GM18508 (cell line): ENCODE data around the gene BUD23.
"Not testable (repeated sequence)": the region's sequence is repeated elsewhere in the genome, so short reads cannot be mapped to it uniquely, and the experiment has no call there.

Experiments used
- ATAC-seq: cut with Tn5 transposase; IDR thresholded peaks from one replicate; pipeline ENCODE4 v1.9.1; 2021; ENCODE audit warnings: moderate number of reproducible peaks; ENCODE audit not compliant: insufficient read depth, unreplicated experiment

BUD23 gene, protein sequence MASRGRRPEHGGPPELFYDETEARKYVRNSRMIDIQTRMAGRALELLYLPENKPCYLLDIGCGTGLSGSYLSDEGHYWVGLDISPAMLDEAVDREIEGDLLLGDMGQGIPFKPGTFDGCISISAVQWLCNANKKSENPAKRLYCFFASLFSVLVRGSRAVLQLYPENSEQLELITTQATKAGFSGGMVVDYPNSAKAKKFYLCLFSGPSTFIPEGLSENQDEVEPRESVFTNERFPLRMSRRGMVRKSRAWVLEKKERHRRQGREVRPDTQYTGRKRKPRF

DNA sequence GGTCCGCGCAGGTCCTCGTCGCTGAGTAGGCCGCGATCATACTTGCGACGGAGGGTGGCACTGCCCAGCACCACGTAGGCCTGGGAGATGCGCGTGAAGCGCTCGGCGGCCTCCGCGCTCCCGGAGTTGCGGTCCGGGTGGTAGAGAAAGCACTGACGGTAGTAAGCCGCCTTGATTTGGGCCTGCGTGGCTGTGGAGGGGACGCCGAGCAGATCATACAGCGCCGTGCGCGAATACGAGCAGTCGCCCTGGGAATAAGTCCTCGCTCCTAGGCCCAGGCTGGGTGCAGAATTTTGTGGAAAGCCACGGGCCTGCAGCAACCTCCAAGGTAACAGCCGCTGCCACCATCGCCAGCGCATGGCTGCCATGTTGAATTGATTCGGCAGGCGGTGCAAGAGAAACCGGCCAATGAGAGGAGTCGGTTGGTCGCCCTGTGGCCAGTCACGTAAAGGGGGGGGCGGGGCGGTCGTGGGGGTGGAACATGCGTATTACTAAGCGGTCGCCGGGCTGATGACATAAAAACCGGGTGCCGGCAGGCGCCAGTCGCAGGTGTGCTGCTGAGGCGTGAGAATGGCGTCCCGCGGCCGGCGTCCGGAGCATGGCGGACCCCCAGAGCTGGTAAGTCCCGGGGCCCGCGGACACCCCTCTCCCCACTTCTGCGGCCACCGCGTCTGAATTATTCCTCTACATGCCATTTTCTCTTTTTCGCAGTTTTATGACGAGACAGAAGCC, at the start of gene BUD23, which contains the start of gene DNAJC30:
Gene BUD23, plus strand, starts transcription at position 542 of the 732 bp plus-strand sequence. Its CDS starts 29 bp downstream, at position 571.
Gene DNAJC30, minus strand, starts transcription at position 398 of the 732 bp plus-strand sequence. Its CDS starts 30 bp downstream, at position 368.
- ATAC-seq: peak; percentile 51

DNA sequence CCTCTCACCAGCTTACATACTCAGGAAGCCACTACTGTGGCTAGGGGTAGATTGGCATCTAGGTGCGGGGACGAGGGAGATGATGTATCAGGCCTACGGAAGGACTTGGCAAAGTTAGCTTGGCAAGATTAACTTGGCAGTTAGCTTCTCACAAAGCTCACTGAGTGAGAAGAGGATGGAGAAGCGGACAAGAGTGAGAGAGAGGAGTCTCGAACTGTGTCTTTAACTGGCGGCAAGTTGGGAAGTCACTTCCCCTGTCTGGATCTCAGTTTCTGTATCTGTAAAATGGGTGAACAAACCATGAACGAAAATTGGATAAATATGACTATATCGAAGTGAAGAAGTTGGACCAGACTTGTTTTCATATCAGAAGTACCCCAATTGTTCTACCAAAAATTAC, 49.6 kb upstream of the BUD23 start:
- ATAC-seq: no peak

DNA sequence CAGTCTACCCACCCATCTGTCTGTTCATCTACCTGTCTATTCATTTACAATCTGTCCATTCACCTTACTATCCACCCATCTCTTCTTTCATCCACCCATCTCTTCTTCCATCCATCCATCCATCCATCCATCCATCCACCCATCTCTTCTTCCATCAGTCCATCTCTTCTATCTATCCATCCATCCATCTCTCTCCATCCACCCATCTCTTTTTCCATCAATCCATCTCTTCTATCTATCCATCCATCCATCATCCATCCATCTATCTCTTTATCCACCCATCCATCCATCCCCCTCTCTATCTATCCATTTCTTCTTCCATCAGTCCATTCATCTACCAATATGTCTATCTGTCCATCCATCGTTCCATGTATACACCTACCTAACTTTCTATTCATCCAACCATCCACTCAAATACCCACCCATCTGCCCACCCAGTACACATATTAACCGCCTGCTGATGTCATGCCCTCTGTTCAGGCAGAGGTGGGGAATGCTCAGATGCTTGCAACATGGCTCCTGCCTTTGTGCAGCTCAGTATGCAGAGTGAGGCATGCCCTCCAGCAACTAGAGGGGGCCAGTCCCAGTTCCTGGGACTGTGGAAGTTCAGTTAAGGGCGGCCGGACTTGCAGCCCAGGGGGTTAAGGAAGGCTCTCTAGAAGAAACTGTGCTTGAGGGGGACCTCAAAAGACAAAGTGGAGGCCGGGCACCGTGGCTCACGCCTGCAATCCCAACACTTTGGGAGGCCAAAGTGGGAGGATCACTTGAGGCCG, 47.8 kb upstream of the BUD23 start:
- ATAC-seq: no peak

DNA sequence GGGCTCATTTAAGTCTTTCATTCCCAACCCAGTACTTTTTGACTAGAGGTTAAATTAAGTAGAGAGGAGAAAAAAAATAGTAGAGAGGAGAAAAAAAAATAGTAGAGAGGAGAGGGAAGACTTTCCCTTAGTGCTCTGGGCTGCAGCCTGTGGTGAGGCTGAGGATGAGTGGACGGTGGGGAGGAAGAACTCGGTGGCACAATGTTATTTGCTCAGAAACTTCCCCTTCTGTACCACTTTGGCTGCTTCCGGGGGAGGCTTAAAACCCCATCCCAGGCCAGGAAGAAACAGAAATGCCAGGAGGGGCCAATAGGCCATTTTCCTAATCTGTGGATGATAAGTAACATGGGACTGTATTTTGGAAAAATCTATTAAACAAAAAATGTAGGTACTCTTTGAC, 44.5 kb upstream of the BUD23 start:
- ATAC-seq: no peak

DNA sequence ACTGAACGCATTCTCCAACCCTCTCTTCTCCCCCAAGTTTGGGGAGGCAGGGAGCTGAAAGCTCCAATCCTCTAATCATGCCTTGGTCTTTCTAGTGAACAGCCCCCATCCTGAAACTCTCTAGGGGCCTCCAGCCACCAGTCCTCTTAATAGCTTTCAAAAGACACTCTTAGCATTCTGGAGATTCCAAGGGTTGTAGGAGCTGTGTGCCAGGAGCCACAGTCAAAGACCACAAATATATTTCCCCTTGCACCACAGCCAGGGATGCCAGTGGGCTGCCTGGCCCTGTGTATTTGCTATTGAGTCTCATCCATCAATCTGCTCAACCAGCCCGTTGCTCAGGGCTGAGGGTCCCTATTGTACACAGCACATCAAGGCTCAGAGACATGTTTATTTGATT, 40.6 kb upstream of the BUD23 start:
- ATAC-seq: no peak

DNA sequence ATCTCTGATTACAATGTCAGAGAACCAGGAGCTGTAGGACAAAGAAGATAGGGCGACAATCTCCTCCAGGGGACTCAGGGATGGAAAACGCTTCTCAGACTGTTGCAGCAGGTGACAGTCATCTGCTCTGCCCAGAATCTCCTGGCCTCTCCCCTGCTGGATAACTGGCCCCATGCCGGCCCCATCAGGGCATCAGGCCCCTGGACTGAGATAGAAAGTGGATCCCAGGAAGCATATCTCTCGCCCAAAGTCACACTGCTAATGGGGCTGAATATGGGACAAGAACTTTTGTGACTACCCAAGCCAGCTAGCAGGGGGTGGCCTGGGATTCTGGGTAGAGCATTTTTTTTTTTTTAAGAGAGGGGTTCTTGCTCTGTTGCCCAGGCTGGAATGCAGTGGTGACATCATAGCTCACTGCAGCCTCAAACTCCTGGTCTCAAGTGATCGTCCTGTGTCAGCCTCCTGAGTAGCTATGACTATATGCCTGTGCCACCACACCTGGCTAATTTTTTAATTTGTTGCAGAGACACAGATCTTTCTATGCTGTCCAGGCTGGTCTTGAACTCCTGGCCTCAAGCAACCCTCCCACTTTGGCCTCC, 38.6 kb upstream of the BUD23 start:
- no peak for ATAC-seq

DNA sequence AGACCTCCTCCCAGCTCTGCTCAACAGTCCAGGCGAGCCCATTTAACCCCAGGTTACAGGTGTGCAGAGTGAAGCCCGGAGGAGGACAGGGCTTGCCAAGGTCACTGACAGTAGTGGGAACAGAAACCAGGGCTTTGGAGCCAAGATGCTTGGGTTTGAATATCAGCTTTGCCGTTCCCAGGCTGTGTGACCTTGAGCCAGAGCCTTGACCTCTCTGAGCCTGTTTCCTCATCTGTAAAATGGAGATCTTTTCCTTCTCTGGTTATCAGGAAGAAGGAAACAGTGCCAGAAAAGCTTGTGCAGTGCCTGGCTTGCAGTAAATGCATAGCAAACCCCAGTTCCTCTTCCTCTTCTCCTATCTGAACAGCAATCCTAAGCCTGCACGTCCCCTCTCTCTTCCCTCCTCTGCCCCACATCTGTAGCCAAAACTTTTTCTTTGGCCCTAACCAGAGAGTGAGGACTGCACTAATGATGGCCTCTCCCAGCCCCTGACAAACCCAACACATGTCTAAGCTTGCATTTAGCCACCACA, 37.7 kb upstream of the BUD23 start:
- no peak for ATAC-seq

DNA sequence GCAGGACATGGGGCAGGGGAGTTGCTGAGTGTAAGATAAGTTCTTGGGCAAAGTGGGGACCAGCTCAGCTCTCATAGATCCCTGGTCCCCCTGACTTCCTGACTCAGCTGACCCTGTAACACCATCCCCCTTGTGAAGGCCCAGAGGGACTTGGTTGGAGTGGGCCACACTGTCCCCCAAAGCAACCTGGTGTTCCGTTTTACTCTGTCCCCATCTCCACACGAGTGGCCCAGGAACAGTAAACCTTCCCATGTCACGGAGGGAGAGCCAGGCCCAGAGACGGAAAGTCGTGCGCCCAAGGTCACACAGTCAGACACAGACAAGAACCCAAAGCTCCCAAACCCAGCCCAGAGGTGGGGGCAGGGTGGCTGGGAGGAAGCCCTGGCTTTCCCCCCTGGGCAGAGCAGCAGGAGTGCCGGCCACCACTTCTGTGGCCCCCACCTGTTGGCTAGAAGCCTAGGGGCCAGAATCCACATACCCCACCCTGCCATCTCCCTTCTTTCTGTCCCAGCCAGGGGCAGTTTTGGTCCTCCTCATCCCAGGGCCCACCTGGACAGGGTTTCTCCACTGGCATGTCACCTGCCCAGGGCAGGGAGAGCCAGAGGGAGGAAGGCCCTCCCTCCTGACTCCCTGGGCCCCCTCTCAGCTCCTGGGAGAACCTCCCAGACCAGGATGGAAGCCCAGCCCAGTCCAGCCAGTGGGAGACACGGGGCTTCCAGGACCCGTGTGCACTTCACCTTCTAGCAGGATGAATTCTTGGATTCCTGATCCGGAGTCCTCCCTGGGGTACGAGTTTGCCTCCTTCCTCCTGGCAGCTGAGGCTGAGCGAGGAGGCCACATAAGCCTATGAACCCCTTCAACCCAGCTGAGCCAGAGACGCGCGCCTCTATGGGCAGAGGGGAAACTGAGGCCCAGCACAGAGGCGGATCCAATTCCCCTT, 36.3 kb upstream of the BUD23 start:
- no peak for ATAC-seq

DNA sequence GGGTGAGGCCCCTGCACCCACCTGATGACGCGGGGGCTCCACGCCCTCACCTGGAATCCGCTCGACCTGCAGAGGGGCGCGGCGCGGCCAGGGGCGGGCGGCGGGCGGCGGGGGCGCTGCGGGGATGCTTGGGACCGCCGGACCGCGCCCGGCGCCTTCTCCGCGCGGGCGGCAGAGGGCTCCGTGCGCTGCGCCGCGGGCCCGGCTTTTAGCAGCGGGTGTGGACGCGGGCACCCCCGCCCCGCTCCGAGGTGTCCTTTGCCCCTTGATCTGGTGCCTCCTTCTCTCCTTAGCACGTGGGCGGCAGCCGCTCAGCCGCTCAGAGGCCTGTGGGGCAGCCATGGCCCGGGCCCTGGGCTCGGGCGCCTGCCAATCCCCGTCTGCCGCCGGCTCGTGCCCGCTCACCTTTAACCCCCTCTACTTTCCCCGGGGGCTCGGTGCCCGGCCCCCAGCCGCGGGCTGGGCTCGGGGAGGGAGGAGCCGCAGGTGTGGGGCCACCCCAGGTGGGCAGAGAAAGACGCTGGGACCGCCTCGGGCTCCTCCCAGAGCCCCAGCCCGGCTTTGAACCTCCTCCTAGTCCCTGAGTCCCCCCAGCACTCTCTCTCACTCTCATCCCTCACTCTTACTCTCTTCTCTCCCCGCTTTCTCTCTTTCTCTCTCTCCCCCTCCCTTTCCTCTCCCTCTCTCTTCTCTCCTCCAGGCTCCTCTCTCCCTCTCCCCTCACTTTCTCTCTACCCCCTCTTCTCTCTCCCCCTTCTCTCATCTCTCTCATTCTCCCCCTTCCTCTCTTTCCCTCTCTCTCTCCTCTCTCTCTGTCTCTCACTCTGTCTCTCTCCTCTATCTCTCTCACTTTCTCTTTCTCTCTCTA, 35.4 kb upstream of the BUD23 start:
- no peak for ATAC-seq

DNA sequence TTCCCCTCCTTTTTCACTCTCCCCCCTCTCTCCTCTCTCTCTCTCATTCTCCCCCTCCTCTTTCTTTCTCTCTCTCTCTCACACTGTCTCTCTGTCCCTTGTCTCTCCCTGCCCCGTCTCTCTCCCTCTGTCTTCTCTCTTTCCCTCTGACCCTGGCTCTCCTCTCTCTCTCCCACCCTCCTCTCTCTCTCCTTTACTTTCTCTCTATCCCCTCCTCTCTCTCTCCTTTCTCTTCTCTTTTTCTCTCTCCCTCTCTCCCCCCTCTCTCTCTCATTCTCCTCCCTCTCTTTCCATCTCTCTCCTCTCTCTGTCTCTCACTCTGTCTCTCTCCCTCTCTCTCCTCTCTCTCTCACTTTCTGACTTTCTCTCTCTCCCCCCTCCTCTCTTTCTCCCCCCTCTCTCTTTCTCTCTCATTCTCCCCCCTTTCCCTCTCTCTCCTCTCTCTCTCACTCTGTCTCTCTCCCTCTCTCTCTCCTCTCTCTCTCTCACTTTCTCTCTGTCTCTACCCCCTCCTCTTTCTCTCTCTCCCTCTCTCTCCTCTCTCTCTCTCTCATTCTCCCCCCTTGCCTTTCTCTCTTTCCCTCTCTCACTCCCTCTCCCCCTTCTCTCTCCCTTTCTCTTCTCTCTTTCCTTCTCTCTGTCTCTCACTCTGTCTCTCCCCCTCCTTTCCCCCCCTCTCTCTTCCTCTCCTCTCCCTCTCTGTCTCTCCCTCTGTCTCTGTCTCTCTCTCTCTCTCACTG, 34.6 kb upstream of the BUD23 start:
- no peak for ATAC-seq

DNA sequence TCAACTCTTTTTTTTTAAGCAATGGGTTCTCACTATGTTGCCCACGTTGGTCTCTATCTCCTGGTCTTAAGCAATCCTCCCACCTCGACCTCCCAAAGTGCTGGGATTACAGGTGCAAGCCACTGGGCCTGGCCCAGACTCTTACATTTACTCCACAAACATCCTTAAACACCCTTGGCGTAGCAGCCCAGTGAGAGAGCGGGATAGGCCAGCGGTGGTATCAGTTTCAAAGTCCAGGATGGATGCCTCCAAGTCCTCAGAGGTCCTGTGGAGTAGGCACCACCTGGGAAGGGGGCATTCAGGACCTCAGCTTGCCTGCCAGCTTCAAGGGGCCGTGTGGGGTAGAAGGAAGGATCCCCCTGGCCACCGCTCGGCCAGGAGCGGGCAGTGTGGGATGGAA, 33.8 kb upstream of the BUD23 start:
- no peak for ATAC-seq

DNA sequence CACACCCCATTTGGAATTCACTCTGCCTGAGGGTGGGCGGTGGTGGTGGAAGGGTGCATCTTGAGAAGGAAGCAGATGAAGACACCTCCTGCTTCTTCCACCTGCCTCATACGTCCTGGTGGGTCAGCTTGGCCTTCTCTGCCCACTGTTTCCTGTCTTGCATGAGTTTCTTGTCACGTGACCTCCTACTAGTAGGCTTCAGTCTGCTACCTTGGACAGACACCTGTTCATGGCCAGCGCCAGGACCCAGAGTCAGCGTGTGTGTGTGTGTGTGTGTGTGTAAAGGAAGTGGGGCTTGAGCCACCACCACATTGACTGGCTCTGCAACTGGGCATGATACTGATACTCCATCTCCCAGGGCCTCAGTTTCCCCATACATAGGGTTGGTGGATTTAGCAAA, 32.9 kb upstream of the BUD23 start:
- ATAC-seq: no peak

DNA sequence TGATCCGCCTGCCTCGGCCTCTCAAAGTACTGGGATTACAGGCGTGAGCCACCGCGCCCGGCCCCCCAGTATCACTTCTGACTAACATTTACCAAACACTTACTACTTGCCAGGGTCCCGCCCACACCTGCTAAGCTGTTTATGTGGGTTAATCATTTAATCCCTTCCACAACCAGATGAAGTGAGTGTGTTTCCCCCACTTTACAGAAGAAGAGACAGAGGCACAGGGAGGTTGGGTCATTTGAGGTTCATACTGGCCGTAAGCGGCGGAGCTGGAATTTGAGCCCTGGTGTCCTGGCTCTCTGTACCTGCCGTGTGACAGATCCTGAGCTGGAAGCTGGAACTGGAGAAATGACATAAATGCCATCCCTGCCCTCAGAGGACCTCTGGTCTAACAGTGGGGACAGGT, 30.9 kb upstream of the BUD23 start:
- ATAC-seq: no peak

DNA sequence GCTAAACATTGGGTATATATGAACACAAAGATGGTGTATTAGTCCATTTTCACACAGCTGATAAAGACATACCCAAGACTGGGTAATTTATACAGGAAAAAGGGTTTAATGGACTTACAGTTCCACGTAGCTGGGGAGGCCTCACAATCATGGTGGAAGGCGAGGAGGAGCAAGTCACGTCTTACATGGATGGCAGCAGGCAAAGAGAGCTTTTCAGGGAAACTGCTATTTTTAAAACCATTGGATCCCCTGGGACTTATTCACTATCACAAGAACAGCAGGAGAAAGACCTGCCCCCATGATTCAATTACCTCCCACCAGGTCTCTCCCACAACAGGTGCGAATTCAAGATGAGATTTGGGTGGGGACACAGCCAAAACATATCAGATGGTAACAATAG, 28.1 kb upstream of the BUD23 start:
- not testable (repeated sequence) for ATAC-seq

DNA sequence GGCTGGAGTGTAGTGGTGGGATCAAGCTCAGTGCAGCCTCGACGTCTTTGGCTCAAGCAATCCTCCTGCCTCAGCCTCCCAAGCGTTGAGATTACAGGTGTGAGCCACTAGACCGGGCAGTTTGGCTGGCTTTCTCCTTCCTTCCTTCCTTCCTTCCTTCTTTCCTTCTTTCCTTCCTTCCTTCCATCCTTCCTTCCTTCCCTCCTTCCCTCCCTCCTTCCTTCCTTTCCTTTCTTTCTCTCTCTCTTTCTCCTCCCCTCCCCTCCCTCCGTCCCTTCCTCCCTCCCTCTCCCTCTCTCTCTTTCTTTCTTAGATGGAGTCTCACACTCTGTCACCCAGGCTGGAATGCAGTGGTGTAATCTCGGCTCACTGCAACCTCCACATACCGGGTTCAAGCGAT, 23.4 kb upstream of the BUD23 start:
- ATAC-seq: no peak

DNA sequence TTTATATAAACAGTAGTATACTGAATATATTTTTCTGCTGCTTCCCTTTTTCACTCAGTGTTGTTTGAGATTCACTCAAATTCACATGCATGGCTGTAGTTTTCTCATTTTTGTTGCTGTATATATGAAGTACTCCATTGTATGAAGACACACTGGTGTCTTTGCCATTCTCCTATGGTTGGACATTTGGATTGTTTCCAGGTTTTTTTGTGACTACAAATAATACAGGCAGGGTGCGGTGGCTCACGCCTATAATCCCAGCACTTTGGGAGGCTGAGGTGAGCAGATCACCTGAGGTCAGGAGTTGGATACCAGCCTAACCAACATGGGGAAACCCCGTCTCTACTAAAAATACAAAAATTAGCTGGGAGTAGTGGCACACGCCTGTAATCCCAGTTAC, 22.8 kb upstream of the BUD23 start:
- not testable (repeated sequence) for ATAC-seq

DNA sequence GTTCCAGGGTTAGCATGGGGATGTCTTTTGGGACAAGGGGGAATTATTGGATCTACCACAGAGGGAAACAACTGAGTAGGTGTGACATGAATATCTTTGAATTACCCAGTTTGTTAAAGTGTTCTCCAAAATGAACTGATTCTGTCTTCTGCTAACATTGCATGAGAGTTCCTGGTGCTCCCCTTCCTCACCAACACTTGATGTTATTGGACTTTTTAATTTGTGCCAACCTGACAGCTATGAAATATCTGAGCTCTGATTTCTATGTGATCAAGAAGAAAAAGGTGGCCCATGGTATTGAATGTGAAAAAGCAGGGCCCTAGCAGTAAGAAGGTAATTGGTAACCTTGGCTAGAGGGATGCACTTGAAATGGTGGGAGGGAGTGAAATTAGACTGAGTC, 20.4 kb upstream of the BUD23 start:
- no peak for ATAC-seq
